ENCODE data around the gene MS4A18. TPM values are rescaled to one million over a fixed set of nuclear protein-coding genes. Genes with fewer than 3 reads are reported as not detected.

MS4A18 gene
- total and polyA plus RNA-seq, 10 of the 15 experiments (the other 5 are each of a cell fraction or from before 2014, with no cell fraction given), result not detected

GRCh38 chr11:60748225-60748624, 23.7 kb downstream of the MS4A18 start (continued):
- TF ChIP-seq CEBPZ (IDR thresholded peaks at IDR 0.05; ENCODE audit: low read depth, low read length) (no peak), TCF3 (IDR thresholded peaks at IDR 0.05; ENCODE audit: borderline replicate concordance, insufficient read depth, low read depth, low read length) (no peak)

DNA sequence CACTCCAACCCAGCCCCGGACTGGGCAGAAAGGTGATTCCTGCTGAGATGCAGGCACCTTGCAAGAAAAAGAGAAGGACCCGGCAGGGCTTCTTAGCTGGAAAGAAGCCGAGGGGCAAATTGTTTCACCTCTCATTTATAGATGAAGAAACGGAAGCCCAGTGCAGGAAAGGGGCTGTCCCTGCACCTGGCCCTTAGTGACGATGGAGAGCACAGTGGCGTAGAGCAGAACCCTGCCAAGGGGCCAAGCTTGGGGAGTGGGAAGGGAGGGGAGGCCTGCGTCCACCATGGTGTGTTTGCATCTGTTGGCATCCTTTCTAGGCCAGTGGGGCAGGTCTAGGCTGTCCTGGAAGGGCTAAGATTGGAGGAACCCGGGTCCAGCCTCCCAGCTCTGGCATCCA, 24.3 kb downstream of the MS4A18 start:
- no TSS peak for BruUV-seq (replicated peaks)
- Histone ChIP-seq H3K4me2 (ENCODE audit: control insufficient read depth, insufficient read depth) (no peak overlapping the region), H3K36me3 (ENCODE audit: control insufficient read depth in 2 of 2, insufficient read depth in 2 of 2, low read length in 1 of 2) (no peaks in the 10 kb centered on the region), H3K4me3 (no peak overlapping the region), H2AFZ (ENCODE audit: control insufficient read depth, low read depth, low read length) (no peak overlapping the region), H3K27ac (ENCODE audit: control insufficient read depth, insufficient read depth) (no peak overlapping the region), H3K9me3 (replicated peaks; ENCODE audit: control insufficient read depth, insufficient read depth, low read length) (no peaks in the 10 kb centered on the region; the same call in 2 of the 3 replicates), H3K27me3 (replicated peaks in 1 of 2; ENCODE audit: control insufficient read depth in 2 of 2, insufficient read depth in 2 of 2, low read length in 1 of 2) (no peaks in the 10 kb centered on the region; a peak in 1 of 4 replicates), H4K20me1 (ENCODE audit: control insufficient read depth, insufficient read depth) (no peaks in the 10 kb centered on the region), H3K4me1 (ENCODE audit: control insufficient read depth, insufficient read depth, low read length) (no peaks in the 10 kb centered on the region), H3K9ac (ENCODE audit: control insufficient read depth, insufficient read depth, low read length) (no peak overlapping the region), H3K79me2 (ENCODE audit: control insufficient read depth, insufficient read depth, low read length) (no peaks in the 10 kb centered on the region)
- CTCF ChIA-PET, result interaction anchor here (1.5 kb wide), 1 partner anchor 48 kb away, joined by 4 read pairs; no protein-coding TSS in a partner anchor
- in situ Hi-C loops (cut with MboI), result no loop called here
- FAIRE-seq, result no peak
- RAD21 ChIA-PET (ENCODE audit: unreplicated experiment), result no interaction called here
- SMC1A ChIA-PET (ENCODE audit: uncharacterized antibody, unreplicated experiment), result interaction anchor here (0.7 to 2.0 kb wide), 3 partner anchors 12 to 484 kb away, joined by 3 to 7 read pairs (median 4); no protein-coding TSS in a partner anchor
- POLR2A ChIA-PET, result no interaction called here
- WGBS (ENCODE audit: insufficient coverage, insufficient replicate concordance, low lambda C conversion rate, missing lambda C conversion rate), result 15% methylated on average over 8 of the region's 8 CpGs
- intact Hi-C loops (cut with micrococcal nuclease; ENCODE audit: unreplicated experiment), result no loop called here
- no peak for DNase-seq (ENCODE audit: low read depth, low spot score)
- ATAC-seq, result no peak
- TF ChIP-seq, protein P1, sequence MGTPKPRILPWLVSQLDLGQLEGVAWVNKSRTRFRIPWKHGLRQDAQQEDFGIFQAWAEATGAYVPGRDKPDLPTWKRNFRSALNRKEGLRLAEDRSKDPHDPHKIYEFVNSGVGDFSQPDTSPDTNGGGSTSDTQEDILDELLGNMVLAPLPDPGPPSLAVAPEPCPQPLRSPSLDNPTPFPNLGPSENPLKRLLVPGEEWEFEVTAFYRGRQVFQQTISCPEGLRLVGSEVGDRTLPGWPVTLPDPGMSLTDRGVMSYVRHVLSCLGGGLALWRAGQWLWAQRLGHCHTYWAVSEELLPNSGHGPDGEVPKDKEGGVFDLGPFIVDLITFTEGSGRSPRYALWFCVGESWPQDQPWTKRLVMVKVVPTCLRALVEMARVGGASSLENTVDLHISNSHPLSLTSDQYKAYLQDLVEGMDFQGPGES (IDR thresholded peaks at IDR 0.05), result no peak
- TF ChIP-seq IKZF2 (IDR thresholded peaks at IDR 0.05) (no peak), SMAD5 (IDR thresholded peaks at IDR 0.05; ENCODE audit: low read depth) (no peak), MXI1 (IDR thresholded peaks at IDR 0.05; ENCODE audit: low read depth, low read length) (no peak), REST (IDR thresholded peaks at IDR 0.05; ENCODE audit: low read depth, low read length) (no peak), HCFC1 (IDR thresholded peaks at IDR 0.05; ENCODE audit: low read length) (no peak), FOXM1 (IDR thresholded peaks at IDR 0.05; ENCODE audit: low read depth, low read length) (no peak), ZBTB4 (CRISPR knock-in tag; IDR thresholded peaks at IDR 0.05) (no peak), CHD1 (IDR thresholded peaks at IDR 0.05; ENCODE audit: low read depth, low read length) (no peak)
